AG04449 (cell line): Measurements from ENCODE around the gene EXOSC2.

Source experiments
- CTCF ChIA-PET: fragments of 350-600 bp; formaldehyde crosslinking; extraction: SDS; loops from one replicate; lab custom pipeline; 2021; ENCODE audit warnings: antibody characterized with exemption; lab: Yijun Ruan, JAX
- POLR2A ChIA-PET: fragments of 400-600, 350-600 bp; formaldehyde crosslinking; extraction: SDS; loops from one replicate; lab custom pipeline; 2020; ENCODE audit warnings: antibody characterized with exemption, inconsistent platforms; lab: Yijun Ruan, JAX
- DNase-seq: peaks from one replicate; pipeline ENCODE4 v3.0.0-alpha.2; 2010; ENCODE audit warnings: low read depth, low spot score
- H3K4me3 ChIP-seq: 2 replicates; pipeline ENCODE4 v1.5.1; 2011; ENCODE audit warnings: low read depth, mild to moderate bottlenecking, control low read depth, low read length
- CTCF ChIP-seq: IDR thresholded peaks from one replicate; pipeline ENCODE4 v1.5.1; 2011; ENCODE audit warnings: mild to moderate bottlenecking, moderate library complexity, low read length, control low read depth, inconsistent platforms; ENCODE audit not compliant: insufficient read depth; ENCODE audit errors: missing control alignments

The EXOSC2 gene

GRCh38 chr9:130731355-130731754, 37.8 kb downstream of the EXOSC2 start:
- H3K4me3 ChIP-seq: no peak overlapping the region
- POLR2A ChIA-PET: interaction anchor here (0.6 kb wide), 1 partner anchor 278 kb away, joined by 4 read pairs; no protein-coding TSS in a partner anchor
- TF ChIP-seq CTCF: no peak
- CTCF ChIA-PET: interaction anchor here (0.7 to 1.8 kb wide), 9 partner anchors 11 to 138 kb away, joined by 3 to 8 read pairs (median 4); no protein-coding TSS in a partner anchor
- DNase-seq: no peak

GRCh38 chr9:130732136-130732535, 38.6 kb downstream of the EXOSC2 start:
- CTCF ChIA-PET: interaction anchor here (0.7 to 1.7 kb wide), 8 partner anchors 13 to 137 kb away, joined by 3 to 8 read pairs (median 3); no protein-coding TSS in a partner anchor
- no peak overlapping the region for H3K4me3 ChIP-seq
- no peak for TF ChIP-seq CTCF
- no peak for DNase-seq
- POLR2A ChIA-PET: no interaction called here

- TF ChIP-seq CTCF: no peak
- no peak for DNase-seq
- H3K4me3 ChIP-seq: no peak overlapping the region
- CTCF ChIA-PET: interaction anchor here (1.3 kb wide), 1 partner anchor 24 kb away, joined by 3 read pairs; no protein-coding TSS in a partner anchor
- POLR2A ChIA-PET: no interaction called here
These were observed 39.2 kb downstream of the EXOSC2 start for GRCh38 chr9:130732793-130733221.

GRCh38 chr9:130735566-130735965, 42.0 kb downstream of the EXOSC2 start:
- no peak overlapping the region for H3K4me3 ChIP-seq
- DNase-seq: no peak
- TF ChIP-seq CTCF: no peak
- POLR2A ChIA-PET: no interaction called here
- CTCF ChIA-PET: interaction anchor here (1.1 to 2.0 kb wide), 3 partner anchors 29 to 135 kb away, joined by 3 to 8 read pairs (median 4); no protein-coding TSS in a partner anchor

- no peak for DNase-seq
- H3K4me3 ChIP-seq: no peak overlapping the region
- ChIA-PET POLR2A (no interaction called here), CTCF (interaction anchor here (1.3 kb wide), 1 partner anchor 133 kb away, joined by 3 read pairs; no protein-coding TSS in a partner anchor)
- TF ChIP-seq CTCF: no peak
These were observed 43.3 kb downstream of the EXOSC2 start for GRCh38 chr9:130736834-130737233.

GRCh38 chr9:130738281-130738680, 44.7 kb downstream of the EXOSC2 start:
- CTCF ChIA-PET: interaction anchor here (0.9 to 1.5 kb wide), 5 partner anchors 11 to 128 kb away, joined by 3 to 4 read pairs (median 3); no protein-coding TSS in a partner anchor
- DNase-seq: no peak
- no peak for TF ChIP-seq CTCF
- H3K4me3 ChIP-seq: no peak overlapping the region
- POLR2A ChIA-PET: no interaction called here
